ENCODE data around the gene TRANK1.
A peak's percentile ranks its signal among the peaks of the same experiment; 100 is the strongest.

The TRANK1 gene

DNA sequence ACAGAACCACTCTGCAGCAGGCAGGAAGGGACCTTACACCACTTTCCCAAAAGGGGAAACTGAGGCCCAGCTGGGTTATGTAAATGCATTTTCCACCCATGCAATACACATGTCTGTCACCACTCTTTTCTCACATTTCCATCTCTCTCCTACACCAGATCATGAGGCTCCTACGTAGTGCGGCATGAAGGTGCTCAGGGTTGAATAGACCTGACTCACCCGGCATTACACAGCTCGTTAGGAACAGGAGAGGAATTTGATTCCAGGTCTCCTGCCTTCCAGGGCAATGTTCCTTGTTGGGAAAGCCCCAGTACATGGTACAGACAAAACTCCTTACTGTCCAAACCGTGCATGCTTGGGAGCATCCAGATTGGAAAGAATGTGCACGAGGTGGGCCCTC lies 118.6 kb downstream of the TRANK1 start:
- intact Hi-C loops (cut with DNase I), result no loop called here
- peak in 20 of 42 donors; percentile 8 to 76 (median 46) for DNase-seq

DNA sequence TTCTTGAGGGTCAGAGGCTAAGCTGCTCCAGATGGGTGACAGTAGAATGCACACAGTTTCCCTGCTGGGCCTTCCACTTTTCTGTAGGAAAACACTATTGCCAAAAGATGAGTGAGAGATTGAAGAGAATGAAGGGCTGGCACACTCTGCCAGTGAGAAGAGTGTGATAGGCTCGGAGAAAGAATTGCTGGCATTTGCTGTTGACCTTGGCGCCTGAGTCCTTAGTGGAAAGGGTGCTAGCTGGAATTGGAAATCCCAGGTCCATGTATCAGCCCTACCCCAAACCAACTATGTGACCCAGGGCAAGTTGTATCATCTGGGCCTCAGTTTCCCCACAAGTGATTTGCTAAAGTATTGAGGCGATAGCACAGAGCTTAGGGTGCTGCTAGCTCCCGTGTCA lies 120.4 kb downstream of the TRANK1 start:
- intact Hi-C loops (cut with DNase I), result no loop called here
- peak in 1 of 42 donors; percentile 10 for DNase-seq

GRCh38 chr3:36823806-36824205 lies 121.0 kb downstream of the TRANK1 start:
- intact Hi-C loops (cut with DNase I), result no loop called here
- DNase-seq, result peak in 1 of 42 donors; percentile 28

GRCh38 chr3:36820083-36820482 lies 124.8 kb downstream of the TRANK1 start:
- intact Hi-C loops (cut with DNase I), result no loop called here
- DNase-seq, result no peak

DNA sequence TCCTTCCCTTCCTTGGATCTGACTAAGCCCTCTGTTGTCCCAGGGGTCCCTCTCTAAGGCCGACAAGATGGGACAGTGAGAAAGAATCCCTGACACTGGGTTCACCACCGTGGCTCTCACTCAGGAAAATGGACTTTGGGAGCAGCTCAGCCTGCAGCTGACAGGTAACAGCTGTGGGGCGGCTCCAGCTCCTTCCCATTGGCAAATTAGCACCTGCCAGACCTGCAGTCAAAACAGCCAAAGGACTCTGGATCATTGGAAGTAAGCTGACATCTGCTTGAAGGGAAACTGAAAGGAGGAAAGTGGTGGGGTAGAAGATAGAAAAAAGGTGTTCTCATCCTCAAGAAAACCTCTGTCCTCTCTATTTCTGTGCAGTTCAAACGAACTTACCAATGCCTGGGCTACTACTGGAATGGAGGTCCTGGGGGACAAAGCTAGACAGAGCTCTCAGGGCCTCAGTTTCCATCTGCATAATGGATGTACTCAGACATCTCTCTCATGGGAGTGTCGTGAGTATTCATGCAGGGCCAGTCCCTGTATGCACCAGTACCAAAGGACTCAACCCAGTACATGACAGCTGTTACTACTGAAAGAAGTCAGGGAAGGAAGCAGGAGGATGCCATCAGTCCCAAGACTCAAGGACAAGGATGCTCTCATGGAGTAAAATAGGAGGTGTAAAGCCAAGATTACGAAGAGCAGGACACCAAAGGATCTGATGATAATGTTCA lies 126.9 kb downstream of the TRANK1 start:
- DNase-seq, result peak in 1 of 42 donors; percentile 36
- intact Hi-C loops (cut with DNase I), result no loop called here

DNA sequence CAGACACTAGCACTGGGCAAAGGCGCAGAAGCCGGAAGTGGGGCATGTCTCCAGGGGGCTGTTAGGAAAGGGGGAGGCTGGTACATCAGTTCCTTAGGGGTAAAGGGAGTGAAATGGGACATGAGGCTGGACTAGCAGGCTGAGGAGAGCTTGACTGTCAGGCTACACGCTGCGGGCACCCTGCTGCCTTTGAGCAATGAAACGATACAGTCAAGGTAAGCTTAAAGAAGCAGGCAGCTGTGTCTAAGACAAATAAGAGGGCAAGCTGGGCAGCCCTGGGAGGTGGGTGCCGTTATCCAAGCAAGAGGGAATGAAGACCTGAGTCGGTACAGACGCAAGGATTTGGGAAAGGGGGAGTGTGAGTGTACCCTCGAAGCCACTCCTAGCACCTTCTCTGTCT lies 129.5 kb downstream of the TRANK1 start:
- DNase-seq, result peak in 1 of 42 donors; percentile 35
- intact Hi-C loops (cut with DNase I), result no loop called here

DNA sequence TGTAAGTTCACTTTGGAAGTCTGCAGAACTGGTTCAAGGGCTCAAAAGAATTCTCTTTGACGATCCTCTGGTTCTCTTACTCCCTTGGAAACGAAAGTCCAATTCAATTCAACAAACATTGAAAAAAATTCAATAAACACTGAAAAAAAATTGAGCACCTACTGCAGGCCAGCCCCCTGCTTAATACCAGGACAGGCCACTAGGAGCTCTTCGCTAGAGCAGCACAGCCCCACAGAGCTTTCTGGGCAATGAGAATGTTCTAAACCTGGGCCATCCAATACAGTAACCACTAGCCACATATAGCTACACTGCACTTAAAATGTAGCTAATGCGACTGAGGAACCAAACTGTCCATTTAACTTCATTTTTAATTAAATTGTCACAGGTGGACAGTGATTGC lies 130.1 kb downstream of the TRANK1 start:
- no peak for DNase-seq
- intact Hi-C loops (cut with DNase I), result no loop called here

DNA sequence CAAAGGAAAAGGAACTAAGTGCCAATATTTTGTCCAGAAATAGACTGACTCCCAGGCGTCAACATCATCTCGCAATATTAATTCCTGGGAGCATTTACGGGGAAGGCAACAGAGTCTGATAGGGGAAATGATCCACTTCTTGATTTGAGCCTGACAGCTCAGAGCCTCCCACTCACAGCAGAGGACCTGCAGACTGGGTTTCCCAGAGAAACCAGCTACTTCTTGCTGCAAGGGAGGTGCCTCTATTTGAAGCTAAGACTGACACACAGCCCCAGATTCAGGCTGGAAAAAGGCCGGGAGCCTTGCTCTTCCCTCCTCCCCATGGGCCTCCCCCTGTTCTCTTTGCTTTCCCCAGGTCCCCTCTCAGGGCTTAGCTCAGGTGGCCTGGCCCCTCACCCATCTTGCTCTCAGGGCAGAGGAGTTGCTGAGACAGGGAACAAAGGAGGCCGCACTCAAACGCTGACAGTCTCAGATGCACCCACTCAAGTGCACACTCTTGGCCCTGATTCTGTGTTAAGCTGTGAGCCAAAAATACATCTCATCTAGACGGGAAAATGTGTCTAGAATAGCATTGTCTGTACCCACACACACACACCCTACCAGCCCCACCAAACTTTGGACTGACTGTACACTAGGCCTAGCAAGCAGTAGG lies 130.7 kb downstream of the TRANK1 start:
- intact Hi-C loops (cut with DNase I), result no loop called here
- peak; percentile 19 to 87 (median 56) for DNase-seq

DNA sequence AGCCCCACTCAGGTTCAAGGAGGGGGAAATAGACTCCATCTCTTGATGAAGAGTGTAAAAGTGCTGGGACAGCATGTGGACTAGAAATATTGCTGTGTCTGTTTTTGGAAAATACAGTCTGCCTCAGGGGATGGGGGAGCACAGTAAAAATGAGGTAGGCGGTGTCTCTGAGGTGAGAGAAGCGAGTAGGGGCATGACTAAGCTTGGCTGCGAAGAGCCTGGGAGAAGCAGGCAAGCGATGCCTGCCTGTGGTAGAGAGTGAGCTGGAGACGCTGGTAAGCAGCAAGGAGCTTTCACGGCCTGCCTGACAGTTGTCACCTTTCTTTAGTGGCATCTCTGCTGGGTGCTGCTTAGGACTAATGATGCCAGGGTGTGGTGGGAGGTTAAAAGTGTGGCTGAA lies 131.5 kb downstream of the TRANK1 start:
- DNase-seq, result peak in 40 of 42 donors; percentile 21 to 90 (median 64)
- intact Hi-C loops (cut with DNase I), result no loop called here

DNA sequence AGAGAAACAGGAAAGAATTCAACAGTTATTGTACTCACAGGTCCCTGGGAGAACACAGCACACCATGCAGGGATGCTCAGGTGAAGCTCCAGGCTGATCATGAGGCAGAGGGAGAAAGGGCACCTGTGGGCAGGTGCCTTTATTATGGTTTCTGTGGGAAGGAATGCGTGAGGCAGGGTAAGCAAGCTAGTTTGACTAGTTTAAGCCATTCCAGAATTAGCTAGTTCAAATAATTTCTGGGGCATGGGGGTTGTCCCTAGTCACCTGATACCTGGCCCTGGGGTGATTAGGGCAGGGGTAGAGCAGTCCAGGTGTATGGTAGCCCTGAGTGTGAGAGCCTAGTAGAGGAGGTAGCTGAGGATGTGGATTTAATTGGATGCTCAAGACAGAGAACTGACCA lies 132.6 kb downstream of the TRANK1 start:
- intact Hi-C loops (cut with DNase I), result no loop called here
- DNase-seq, result peak in 1 of 42 donors; percentile 17

- intact Hi-C loops (cut with DNase I), result no loop called here
- no peak for DNase-seq
These were observed 133.1 kb downstream of the TRANK1 start for GRCh38 chr3:36811768-36812167.

DNA sequence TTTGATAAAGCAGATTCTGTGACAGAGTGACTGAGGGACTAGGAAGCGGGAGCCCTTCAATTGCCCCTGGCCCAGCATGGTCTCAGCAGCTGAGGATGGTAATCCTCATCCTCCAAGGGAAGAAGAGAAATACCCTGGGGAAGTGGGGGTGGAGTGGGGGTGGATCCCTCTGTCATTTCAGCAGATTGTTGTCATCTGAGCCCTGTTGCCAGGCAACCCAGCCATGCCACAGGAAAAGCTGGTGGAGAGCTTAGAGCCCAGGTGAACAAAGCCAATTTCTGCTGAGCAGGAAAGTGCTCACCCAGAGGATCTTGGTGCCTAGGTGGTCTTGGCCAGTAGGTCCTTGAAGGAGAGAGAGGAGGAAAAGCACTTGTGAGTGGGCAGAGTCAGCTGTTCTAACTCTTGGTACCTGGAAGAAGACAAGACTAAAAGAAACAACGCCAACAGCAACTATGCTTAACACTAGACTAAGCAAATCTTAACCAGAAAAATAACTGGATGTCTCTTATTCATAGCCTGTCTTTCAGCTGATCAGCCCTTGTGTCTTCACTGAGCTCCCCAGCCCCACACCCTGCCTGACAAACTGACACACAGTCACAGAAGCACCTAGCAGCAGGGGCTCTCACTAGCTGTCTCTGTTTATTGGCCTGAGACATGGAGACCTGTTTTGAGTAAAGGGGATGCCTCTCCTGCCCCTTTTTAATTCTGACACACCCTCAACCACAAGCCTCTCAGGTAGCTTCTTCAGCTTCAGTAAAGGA lies 140.4 kb downstream of the TRANK1 start:
- peak; percentile 43 to 91 (median 74) for DNase-seq
- intact Hi-C loops (cut with DNase I), result no loop called here

DNA sequence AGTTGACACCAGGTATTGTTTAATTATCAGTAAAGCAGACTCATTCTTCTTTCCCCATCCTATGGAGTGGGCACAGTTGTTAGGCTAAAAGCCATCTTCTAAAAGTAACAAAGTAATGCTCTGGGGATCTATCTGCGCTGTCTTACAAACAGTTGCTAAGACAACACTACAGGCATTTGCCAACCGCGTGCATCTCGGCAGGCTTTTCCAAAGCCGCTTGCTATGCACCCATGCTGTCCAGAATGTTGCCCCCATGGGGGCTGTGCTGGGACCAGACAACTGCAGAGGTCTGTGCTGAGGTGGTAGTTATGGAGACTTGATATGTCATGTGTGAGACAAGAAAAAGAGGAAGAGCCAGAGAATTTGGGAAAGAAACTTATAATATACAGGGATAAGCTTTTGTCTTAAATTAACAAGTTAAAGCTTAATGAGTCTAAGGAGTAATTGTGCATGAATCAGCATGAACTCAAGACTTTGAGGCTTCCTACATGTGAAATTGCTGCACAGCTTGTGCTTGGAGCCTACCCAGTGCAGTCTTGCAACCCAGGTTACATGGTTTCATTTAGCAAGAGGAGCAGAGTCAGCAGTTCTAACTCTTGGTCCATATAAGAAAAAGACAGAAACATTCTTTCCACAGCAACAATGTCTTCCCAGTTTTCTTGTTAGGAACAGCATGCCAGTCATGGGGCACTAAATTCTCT lies 141.6 kb downstream of the TRANK1 start:
- intact Hi-C loops (cut with DNase I), result no loop called here
- peak in 12 of 42 donors; percentile 16 to 62 (median 38) for DNase-seq

DNA sequence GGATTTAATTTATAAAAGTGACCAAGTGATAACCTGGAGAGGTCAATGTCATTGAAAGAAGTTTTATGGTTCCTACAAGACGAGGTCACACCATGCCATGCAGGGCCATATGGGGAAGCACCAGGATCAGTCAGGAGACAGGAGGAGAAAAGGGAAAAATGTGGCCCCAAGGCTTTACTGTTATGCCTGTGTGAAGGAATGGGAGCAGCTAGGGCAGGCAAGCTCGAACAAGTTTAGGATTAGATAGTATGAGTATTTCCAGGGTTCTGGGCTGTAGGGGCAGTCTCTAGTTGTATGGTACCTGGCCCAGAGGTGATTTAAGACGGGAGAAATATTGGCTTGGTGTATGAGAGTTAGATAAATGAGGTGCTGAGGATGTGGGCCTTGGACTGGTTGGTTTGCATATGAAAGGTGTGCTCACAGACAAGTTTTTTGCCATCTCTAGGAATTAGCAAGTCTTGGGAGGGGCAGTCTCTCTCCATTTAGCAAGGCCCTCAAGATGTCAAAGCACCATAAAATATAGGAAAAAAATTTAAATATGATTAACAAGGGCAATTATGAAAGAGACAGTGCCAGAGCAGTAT lies 144.2 kb downstream of the TRANK1 start:
- intact Hi-C loops (cut with DNase I), result no loop called here
- peak in 1 of 42 donors; percentile 17 for DNase-seq

GRCh38 chr3:36796881-36797280 lies 148.0 kb downstream of the TRANK1 start:
- intact Hi-C loops (cut with DNase I), result no loop called here
- no peak for DNase-seq

DNA sequence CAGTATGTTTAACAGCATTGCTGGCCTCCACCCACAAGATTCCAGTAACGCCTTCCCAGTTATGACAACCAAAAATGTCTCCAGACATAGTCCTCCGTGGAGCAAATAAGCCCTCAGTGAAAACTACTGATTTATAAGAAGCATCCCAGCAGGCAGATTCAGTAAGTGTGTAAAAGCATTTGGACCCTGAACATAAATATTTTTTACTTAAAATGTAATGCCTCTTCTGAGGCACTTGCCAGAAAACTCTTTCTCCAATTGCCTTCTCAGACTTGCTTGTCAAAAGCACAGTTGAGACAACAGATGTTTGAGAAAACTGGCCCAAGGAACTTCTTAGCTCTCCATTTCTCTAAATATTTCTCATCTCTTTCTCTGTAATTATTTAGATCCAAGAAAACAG lies 148.7 kb downstream of the TRANK1 start:
- intact Hi-C loops (cut with DNase I), result no loop called here
- no peak for DNase-seq

DNA sequence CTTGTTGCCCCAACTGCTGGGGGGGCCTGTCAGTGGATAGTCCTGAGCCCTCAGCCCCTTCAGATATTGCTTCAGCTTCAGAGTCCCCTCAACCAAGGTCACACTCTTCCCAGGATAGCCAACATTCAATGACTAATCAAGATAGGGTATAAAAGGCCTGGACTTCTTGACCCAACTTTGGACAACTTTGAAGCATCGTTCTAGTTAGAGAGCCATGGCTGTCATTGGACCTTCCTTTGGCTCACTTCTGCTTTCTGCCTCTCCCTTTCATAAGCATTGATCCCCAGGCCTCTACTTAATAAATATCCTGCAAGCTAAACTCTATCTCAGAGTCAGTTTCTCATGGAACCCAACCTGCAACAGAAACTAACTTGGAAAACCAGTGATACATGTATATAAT lies 149.2 kb downstream of the TRANK1 start:
- DNase-seq, result no peak
- intact Hi-C loops (cut with DNase I), result no loop called here

- no peak for DNase-seq
- intact Hi-C loops (cut with DNase I), result no loop called here
These were observed 152.5 kb downstream of the TRANK1 start for GRCh38 chr3:36792342-36792741.

DNA sequence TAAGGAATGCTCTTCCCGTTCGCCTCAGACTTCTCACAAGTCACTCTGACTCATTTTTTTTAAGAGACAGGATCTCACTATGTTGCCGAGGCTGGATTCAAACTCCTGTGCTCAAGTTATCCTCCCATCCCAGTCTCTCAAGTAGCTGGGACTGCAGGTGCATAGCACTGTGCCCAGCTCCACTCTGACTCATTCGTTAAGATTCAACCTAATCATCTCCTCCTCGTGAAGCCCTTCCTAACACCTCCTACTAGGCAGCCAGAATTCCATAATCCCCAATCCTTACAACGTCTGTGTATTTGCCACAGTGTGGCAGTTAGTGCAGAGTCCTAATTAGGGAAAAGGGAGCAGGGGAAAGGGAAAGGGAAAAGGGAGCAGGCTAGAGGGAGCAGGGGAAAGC lies 154.1 kb downstream of the TRANK1 start:
- DNase-seq, result peak in 3 of 42 donors; percentile 20 to 55 (median 22)
- intact Hi-C loops (cut with DNase I), result no loop called here
